NCI-H345 treated with DMSO at 0.1 percent for 48 hours (cell line): ENCODE data around the gene THAP2.

Source experiments
- DNase-seq: peaks from one replicate; lab custom pipeline; 2025; ENCODE audit not compliant: unreplicated experiment; lab: John Stamatoyannopoulos, UW

THAP2 gene

GRCh38 chr12:71663561-71664410, at the start of gene THAP2, which contains the start of gene ZFC3H1:
Gene THAP2, plus strand, starts transcription at chr12:71664301. Its CDS starts 209 bp downstream, at chr12:71664510.
Gene ZFC3H1, minus strand, starts transcription at chr12:71663848. Its CDS starts 238 bp downstream, at chr12:71663610.
- peak; percentile 99 for DNase-seq

- no peak for DNase-seq
These were observed 42.2 kb upstream of the THAP2 start for GRCh38 chr12:71621938-71622337.

- no peak for DNase-seq
These were observed 38.6 kb upstream of the THAP2 start for GRCh38 chr12:71625476-71625875.

- DNase-seq = no peak
These were observed 38.0 kb upstream of the THAP2 start for GRCh38 chr12:71626098-71626497.

- no peak for DNase-seq
These were observed 37.3 kb upstream of the THAP2 start for GRCh38 chr12:71626768-71627167.

GRCh38 chr12:71627438-71628002, 36.6 kb upstream of the THAP2 start:
- DNase-seq = no peak

GRCh38 chr12:71636704-71637115, 27.4 kb upstream of the THAP2 start:
- DNase-seq = peak; percentile 35

- no peak for DNase-seq
These were observed 25.6 kb upstream of the THAP2 start for GRCh38 chr12:71638499-71638898.

GRCh38 chr12:71639341-71639760, 24.8 kb upstream of the THAP2 start:
- DNase-seq = no peak

GRCh38 chr12:71640316-71640715, 23.8 kb upstream of the THAP2 start:
- no peak for DNase-seq

GRCh38 chr12:71641390-71641789, 22.7 kb upstream of the THAP2 start:
- no peak for DNase-seq

- no peak for DNase-seq
These were observed 21.8 kb upstream of the THAP2 start for GRCh38 chr12:71642264-71642663.

GRCh38 chr12:71645268-71645667, 18.8 kb upstream of the THAP2 start:
- no peak for DNase-seq

GRCh38 chr12:71646512-71646911, 17.6 kb upstream of the THAP2 start:
- DNase-seq = no peak

- DNase-seq = no peak
These were observed 15.6 kb upstream of the THAP2 start for GRCh38 chr12:71648537-71648936.

GRCh38 chr12:71649401-71649800, 14.7 kb upstream of the THAP2 start:
- DNase-seq = no peak

GRCh38 chr12:71652656-71653055, 11.4 kb upstream of the THAP2 start:
- no peak for DNase-seq

GRCh38 chr12:71653137-71653536, 11.0 kb upstream of the THAP2 start:
- no peak for DNase-seq

- DNase-seq = no peak
These were observed 9.9 kb upstream of the THAP2 start for GRCh38 chr12:71654200-71654599.

- DNase-seq = no peak
These were observed 8.6 kb upstream of the THAP2 start for GRCh38 chr12:71655495-71655894.

GRCh38 chr12:71655907-71656306, 8.2 kb upstream of the THAP2 start:
- DNase-seq = no peak

GRCh38 chr12:71656740-71657139, 7.4 kb upstream of the THAP2 start:
- DNase-seq = no peak
